H1 (cell line): ENCODE results near the gene THG1L.

ENCODE experiments used
- CREB1 ChIP-seq: IDR thresholded peaks from 2 replicates; pipeline ENCODE4 v1.6.1; 2012; ENCODE audit warnings: inconsistent platforms
- EZH2 ChIP-seq: fragments of 200-600 bp; sonication (generic); IDR thresholded peaks from 2 replicates; pipeline ENCODE4 v1.7.1; 2012; ENCODE audit warnings: low read depth, mild to moderate bottlenecking, moderate library complexity, low read length, inconsistent platforms; ENCODE audit not compliant: severe bottlenecking
- JUN ChIP-seq: IDR thresholded peaks from 2 replicates; pipeline ENCODE4 v1.6.1; 2011; ENCODE audit warnings: low read depth, mild to moderate bottlenecking, improper control_type of control experiment, low read length
- POLR2AphosphoS5 ChIP-seq: IDR thresholded peaks from 2 replicates; pipeline ENCODE4 v1.6.1; 2011; ENCODE audit warnings: low read depth, low read length
- RBBP5 ChIP-seq: IDR thresholded peaks from 2 replicates; pipeline ENCODE4 v1.7.1; 2012; ENCODE audit warnings: low read depth, mild to moderate bottlenecking, inconsistent platforms, low read length, moderate library complexity, borderline replicate concordance
- SIN3A ChIP-seq, 2 experiments: IDR thresholded peaks in 1 of 2; conservative IDR thresholded peaks in 1 of 2; 2 replicates each; pipeline ENCODE4 v1.6.1; 2011 to 2012; ENCODE audit warnings: low read length in 2 of 2, improper control_type of control experiment in 1 of 2, low read depth in 1 of 2, mild to moderate bottlenecking in 1 of 2
- SP1 ChIP-seq: IDR thresholded peaks from 2 replicates; pipeline ENCODE4 v1.6.1; 2011; ENCODE audit warnings: low read depth, low read length
- SUZ12 ChIP-seq: fragments of 200-600 bp; sonication (generic); IDR thresholded peaks from 2 replicates; pipeline ENCODE4 v1.6.1; 2012; ENCODE audit warnings: mild to moderate bottlenecking, inconsistent platforms, low read length, moderate library complexity, mixed read lengths
- YY1 ChIP-seq: IDR thresholded peaks from 2 replicates; pipeline ENCODE4 v1.6.1; 2011; ENCODE audit warnings: low read depth, mild to moderate bottlenecking, low read length
- ZNF274 ChIP-seq: IDR thresholded peaks from 2 replicates; pipeline ENCODE4 v1.7.0; 2012; ENCODE audit warnings: low read length, borderline replicate concordance; ENCODE audit errors: extremely low read depth
- TF ChIP-seq, protein P1 (sequence below), 3 experiments: IDR thresholded peaks; 1 replicate in 2 of 3; 2 replicates in 1 of 3; pipeline versions ENCODE4 v1.5.1 to v1.6.1; 2011; ENCODE audit warnings: low read length in 3 of 3, mild to moderate bottlenecking in 3 of 3, inconsistent platforms in 2 of 3, low read depth in 1 of 3, moderate library complexity in 1 of 3; ENCODE audit not compliant: insufficient read depth in 1 of 3; ENCODE audit errors: control extremely low read depth in 1 of 3
- TF ChIP-seq, protein P2 (sequence below): IDR thresholded peaks from 2 replicates; pipeline ENCODE4 v1.6.1; 2011; ENCODE audit warnings: low read length, improper control_type of control experiment
- TF ChIP-seq, protein P3 (sequence below): IDR thresholded peaks from 2 replicates; pipeline ENCODE4 v1.6.1; 2012; ENCODE audit warnings: inconsistent platforms

DNA sequence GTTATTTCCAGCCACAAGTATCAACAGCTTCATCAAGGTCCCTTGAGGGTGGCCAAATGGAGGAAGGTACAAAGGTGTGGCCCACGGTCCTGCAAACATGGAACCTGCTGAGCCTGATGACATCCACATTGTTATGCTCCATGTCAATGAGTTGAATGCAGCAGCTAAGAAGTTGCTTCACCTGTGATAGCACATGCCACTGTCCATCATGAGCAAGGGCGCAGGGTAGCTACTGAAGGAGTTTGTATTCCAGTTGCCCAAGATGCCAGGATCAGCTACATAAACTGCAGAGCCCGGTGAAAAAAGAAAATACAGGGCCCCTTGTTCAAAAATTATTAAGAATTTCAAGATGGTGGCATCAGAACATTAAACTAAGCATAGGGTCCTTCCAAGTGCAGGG, 36.5 kb downstream of the THG1L start:
- TF ChIP-seq EZH2 (no peak), RBBP5 (no peak), ZNF274 (no peak), YY1 (no peak), JUN (no peak), SIN3A (conservative IDR thresholded peaks at IDR 0.05 in 1 of 2, IDR thresholded peaks at IDR 0.05 in 1 of 2; ENCODE audit: low read depth in 1 of 2, low read length in 2 of 2) (no peak), SUZ12 (no peak), SP1 (no peak), CREB1 (no peak), POLR2AphosphoS5 (no peak)
- TF ChIP-seq, protein P1, sequence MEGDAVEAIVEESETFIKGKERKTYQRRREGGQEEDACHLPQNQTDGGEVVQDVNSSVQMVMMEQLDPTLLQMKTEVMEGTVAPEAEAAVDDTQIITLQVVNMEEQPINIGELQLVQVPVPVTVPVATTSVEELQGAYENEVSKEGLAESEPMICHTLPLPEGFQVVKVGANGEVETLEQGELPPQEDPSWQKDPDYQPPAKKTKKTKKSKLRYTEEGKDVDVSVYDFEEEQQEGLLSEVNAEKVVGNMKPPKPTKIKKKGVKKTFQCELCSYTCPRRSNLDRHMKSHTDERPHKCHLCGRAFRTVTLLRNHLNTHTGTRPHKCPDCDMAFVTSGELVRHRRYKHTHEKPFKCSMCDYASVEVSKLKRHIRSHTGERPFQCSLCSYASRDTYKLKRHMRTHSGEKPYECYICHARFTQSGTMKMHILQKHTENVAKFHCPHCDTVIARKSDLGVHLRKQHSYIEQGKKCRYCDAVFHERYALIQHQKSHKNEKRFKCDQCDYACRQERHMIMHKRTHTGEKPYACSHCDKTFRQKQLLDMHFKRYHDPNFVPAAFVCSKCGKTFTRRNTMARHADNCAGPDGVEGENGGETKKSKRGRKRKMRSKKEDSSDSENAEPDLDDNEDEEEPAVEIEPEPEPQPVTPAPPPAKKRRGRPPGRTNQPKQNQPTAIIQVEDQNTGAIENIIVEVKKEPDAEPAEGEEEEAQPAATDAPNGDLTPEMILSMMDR (IDR thresholded peaks at IDR 0.05; ENCODE audit: control extremely low read depth in 1 of 3, insufficient read depth in 1 of 3, low read depth in 1 of 3, low read length in 3 of 3): no peak
- TF ChIP-seq, protein P2, sequence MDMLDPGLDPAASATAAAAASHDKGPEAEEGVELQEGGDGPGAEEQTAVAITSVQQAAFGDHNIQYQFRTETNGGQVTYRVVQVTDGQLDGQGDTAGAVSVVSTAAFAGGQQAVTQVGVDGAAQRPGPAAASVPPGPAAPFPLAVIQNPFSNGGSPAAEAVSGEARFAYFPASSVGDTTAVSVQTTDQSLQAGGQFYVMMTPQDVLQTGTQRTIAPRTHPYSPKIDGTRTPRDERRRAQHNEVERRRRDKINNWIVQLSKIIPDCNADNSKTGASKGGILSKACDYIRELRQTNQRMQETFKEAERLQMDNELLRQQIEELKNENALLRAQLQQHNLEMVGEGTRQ: no peak
- TF ChIP-seq, protein P3, sequence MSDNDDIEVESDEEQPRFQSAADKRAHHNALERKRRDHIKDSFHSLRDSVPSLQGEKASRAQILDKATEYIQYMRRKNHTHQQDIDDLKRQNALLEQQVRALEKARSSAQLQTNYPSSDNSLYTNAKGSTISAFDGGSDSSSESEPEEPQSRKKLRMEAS: no peak
